NCI-H2107 (cell line): ENCODE data around the gene PANX2.
"Not testable (repeated sequence)": the region's sequence is repeated elsewhere in the genome, so short reads cannot be mapped to it uniquely, and the experiment has no call there.

ENCODE experiments used
- DNase-seq: peaks from one replicate; lab custom pipeline; 2025; lab: John Stamatoyannopoulos, UW

The PANX2 gene

GRCh38 chr22:50199251-50199721 lies 28.8 kb downstream of the PANX2 start:
- no peak for DNase-seq

- no peak for DNase-seq
Observed at GRCh38 chr22:50199829-50200460, 29.4 kb downstream of the PANX2 start.

GRCh38 chr22:50200461-50201190 lies 30.1 kb downstream of the PANX2 start, which contains the start of gene SELENOO:
SELENOO (plus strand) TSS chr22:50201011; CDS start chr22:50201037, 26 bp downstream.
- DNase-seq: peak; percentile 35

GRCh38 chr22:50201191-50202129 lies 30.9 kb downstream of the PANX2 start:
- no peak for DNase-seq

DNA sequence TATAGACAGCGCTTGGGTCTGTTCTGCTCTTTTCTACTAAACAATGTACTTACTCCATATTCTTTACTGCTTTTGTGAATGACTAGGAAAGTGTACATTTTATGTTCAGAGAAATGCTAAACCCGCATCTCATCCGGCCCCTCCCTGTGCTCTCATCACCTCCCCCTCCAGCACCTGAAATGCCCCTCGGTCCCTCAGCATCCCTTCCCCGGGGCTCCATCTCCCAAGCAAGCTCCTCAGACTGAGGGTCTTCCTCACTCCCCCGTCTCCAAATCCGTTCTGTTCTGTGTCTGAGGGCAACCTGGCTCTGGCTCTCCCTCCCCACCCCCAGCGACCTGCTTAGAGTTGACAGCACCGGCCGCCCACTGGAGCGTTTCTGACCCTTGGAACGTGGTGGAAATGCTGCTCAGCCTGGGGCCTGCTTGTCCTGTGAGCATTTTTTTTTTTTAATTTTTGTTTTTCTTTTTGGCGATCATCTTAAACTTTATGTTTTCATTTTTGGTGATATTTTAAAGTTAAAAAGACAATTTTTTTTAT lies 31.7 kb downstream of the PANX2 start:
- no peak for DNase-seq

- no peak for DNase-seq
Observed at GRCh38 chr22:50203288-50203687, 32.8 kb downstream of the PANX2 start.

- no peak for DNase-seq
Observed at GRCh38 chr22:50204571-50204970, 34.0 kb downstream of the PANX2 start.

GRCh38 chr22:50204998-50205397 lies 34.5 kb downstream of the PANX2 start:
- not testable (repeated sequence) for DNase-seq

GRCh38 chr22:50205781-50206569 lies 35.4 kb downstream of the PANX2 start:
- no peak for DNase-seq

DNA sequence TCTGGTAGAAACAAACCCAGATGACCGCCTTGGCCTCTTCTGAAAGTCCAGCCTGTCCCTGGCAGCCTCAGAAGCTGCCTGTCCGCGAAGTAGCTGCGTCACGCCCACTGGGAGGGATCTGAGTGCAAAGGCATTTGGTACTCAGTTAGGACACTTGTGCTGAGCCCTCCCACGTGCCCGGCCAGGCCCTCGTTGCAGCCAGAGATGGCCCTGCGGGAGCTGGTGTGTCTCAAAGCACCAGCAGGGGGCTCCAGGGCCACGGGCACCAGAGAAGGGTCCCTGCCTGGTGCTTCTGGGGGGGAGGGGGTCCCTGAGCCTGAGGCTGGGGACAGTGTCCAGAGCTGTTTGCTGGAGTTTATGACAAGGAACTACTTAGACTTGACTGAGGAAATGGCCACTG lies 36.1 kb downstream of the PANX2 start:
- no peak for DNase-seq

- no peak for DNase-seq
Observed at GRCh38 chr22:50207383-50208140, 37.0 kb downstream of the PANX2 start.

GRCh38 chr22:50208430-50208938 lies 38.0 kb downstream of the PANX2 start:
- DNase-seq: no peak

DNA sequence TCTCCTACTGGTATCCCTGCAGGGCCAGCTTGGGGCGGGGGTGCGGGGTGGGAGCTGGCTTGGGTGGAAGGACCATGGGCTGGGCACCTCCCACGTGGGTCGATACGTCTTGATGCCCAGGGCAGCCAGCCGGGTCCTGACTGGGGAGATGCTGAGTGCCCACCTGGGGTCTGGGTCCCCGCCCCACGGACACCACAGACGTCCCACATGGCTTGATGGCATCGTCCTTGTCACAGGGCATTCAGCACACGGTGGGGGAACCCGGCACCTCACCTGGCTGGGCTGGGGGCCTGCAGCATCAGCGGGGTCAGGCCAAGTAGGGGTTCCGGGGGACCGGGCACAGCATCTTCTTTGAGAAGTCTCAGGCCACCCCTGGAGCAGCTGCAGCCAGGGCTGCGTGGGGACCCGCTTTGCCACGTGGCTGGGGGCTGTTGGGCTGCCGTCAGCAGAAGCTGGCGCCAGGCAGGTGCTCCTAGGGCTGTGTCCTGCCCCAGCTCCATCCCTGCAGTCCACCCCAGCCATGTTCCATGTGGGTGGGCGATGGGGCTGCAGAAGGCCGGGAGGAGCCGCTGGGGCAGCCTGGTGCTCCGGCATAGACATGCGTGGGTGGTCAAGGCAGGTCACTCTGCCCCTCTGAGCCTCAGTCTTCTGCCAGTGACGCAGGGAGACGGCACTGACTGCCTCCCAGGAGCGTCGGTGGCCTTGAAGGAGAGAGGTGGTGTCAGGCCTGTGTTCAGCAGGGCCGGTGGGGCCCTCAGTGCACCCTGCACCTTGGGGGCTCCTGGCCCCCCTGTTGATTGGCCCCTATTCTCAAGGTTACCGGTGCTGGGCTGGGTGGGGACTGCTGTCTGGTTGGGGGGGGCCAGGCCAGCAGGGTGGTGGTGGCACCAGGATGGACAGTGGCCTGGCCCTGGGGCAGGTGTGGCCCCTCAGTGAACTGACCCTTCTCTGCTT lies 38.7 kb downstream of the PANX2 start:
- no peak for DNase-seq

DNA sequence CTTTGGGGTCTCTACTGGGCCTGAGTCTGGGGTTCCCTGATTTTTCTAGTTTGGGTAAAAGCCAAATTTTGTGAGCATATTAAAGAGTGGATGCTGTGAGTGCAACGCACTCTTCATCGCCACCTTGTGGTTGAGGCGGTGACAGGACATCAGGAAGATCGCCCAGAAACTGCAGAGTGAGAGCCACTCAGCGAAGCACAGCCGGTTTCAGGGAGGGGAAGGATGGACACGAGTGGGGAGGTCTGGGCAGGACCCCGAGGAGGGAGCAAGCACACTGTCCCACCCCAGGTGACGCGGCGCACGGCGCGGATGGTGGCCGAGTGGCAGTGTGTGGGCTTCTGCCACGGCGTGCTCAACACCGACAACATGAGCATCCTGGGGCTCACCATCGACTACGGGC lies 39.4 kb downstream of the PANX2 start:
- DNase-seq: no peak

GRCh38 chr22:50210378-50211139 lies 40.0 kb downstream of the PANX2 start:
- DNase-seq: no peak

GRCh38 chr22:50211147-50211546 lies 40.6 kb downstream of the PANX2 start:
- no peak for DNase-seq

GRCh38 chr22:50213263-50213662 lies 42.7 kb downstream of the PANX2 start:
- no peak for DNase-seq

- DNase-seq: no peak
Observed at GRCh38 chr22:50215297-50216054, 44.9 kb downstream of the PANX2 start.
